GM12865 (cell line): ENCODE data around the gene FBXL17.
"Not testable (repeated sequence)": the region's sequence is repeated elsewhere in the genome, so short reads cannot be mapped to it uniquely, and the experiment has no call there.

Experiments
- DNase-seq: peaks from one replicate; pipeline ENCODE4 v3.0.0; 2010; ENCODE audit warnings: low read depth
- H3K4me3 ChIP-seq: 2 replicates; pipeline ENCODE4 v1.5.1; 2011; ENCODE audit warnings: mild to moderate bottlenecking, low read depth, low read length, control low read depth
- CTCF ChIP-seq: IDR thresholded peaks from 2 replicates; pipeline ENCODE4 v1.5.1; 2011; ENCODE audit warnings: low read length, control low read depth, low read depth, inconsistent platforms; ENCODE audit not compliant: insufficient read depth; ENCODE audit errors: missing control alignments

The FBXL17 gene

GRCh38 chr5:108417166-108417670 is 35.3 kb upstream of the FBXL17 start:
- DNase-seq: no peak
- H3K4me3 ChIP-seq: no peak overlapping the region
- no peak for TF ChIP-seq CTCF

GRCh38 chr5:108415726-108416125 is 33.8 kb upstream of the FBXL17 start:
- H3K4me3 ChIP-seq: no peak overlapping the region
- no peak for TF ChIP-seq CTCF
- DNase-seq: no peak

GRCh38 chr5:108409786-108410185 is 27.9 kb upstream of the FBXL17 start:
- no peak overlapping the region for H3K4me3 ChIP-seq
- no peak for DNase-seq
- TF ChIP-seq CTCF: no peak

- not testable (repeated sequence) for H3K4me3 ChIP-seq, DNase-seq
Observed at GRCh38 chr5:108405201-108405600, 23.3 kb upstream of the FBXL17 start.

- no peak for DNase-seq
- TF ChIP-seq CTCF: no peak
- H3K4me3 ChIP-seq: no peak overlapping the region
Observed at GRCh38 chr5:108398964-108399363, 17.1 kb upstream of the FBXL17 start.

GRCh38 chr5:108396837-108397236 is 14.9 kb upstream of the FBXL17 start:
- H3K4me3 ChIP-seq, DNase-seq: not testable (repeated sequence)

GRCh38 chr5:108387758-108388157 is 5.9 kb upstream of the FBXL17 start:
- TF ChIP-seq CTCF: no peak
- DNase-seq: no peak
- H3K4me3 ChIP-seq: no peak overlapping the region

GRCh38 chr5:108386345-108387061 is 4.6 kb upstream of the FBXL17 start:
- H3K4me3 ChIP-seq: no peak overlapping the region
- no peak for TF ChIP-seq CTCF
- DNase-seq: no peak
